Umbilical cord (tissue), 2 donors: ENCODE data around the gene LYZL1. TPM values are rescaled to one million over a fixed set of nuclear protein-coding genes. Genes with fewer than 3 reads are reported as not detected.
"Not testable (repeated sequence)": the region's sequence is repeated elsewhere in the genome, so short reads cannot be mapped to it uniquely, and the experiment has no call there.

ENCODE experiments used
- DNase-seq: peaks from one replicate; pipeline ENCODE4 v3.0.0-alpha.2; 2015; ENCODE audit warnings: low spot score
- total RNA-seq: library from RNA; depleted of rRNA; stranded (reverse); fragments of >200 nt; gene quantifications from one replicate; pipeline ENCODE4 v1.2.3, GENCODE V29; 2014; ENCODE audit warnings: low replicate concordance; ENCODE audit not compliant: insufficient read depth

LYZL1 gene
- total RNA-seq: not detected

- DNase-seq: not testable (repeated sequence)
Measured at GRCh38 chr10:29288906-29289305, at the start of gene LYZL1. TSS of gene LYZL1 (plus strand) at chr10:29289070. CDS start at chr10:29291868, 2,798 bp downstream.

GRCh38 chr10:29239569-29240472, 49.0 kb upstream of the LYZL1 start:
- no peak for DNase-seq

GRCh38 chr10:29240986-29241660, 47.7 kb upstream of the LYZL1 start:
- DNase-seq: no peak

- no peak for DNase-seq
Measured at GRCh38 chr10:29241925-29242324, 46.9 kb upstream of the LYZL1 start.

- peak; percentile 43 for DNase-seq
Measured at GRCh38 chr10:29243066-29243465, 45.8 kb upstream of the LYZL1 start.

- DNase-seq: no peak
Measured at GRCh38 chr10:29243750-29244149, 45.1 kb upstream of the LYZL1 start.

GRCh38 chr10:29244978-29245377, 43.9 kb upstream of the LYZL1 start:
- no peak for DNase-seq

- no peak for DNase-seq
Measured at GRCh38 chr10:29245476-29245875, 43.4 kb upstream of the LYZL1 start.

- no peak for DNase-seq
Measured at GRCh38 chr10:29246449-29246848, 42.4 kb upstream of the LYZL1 start.

- peak; percentile 52 for DNase-seq
Measured at GRCh38 chr10:29248158-29248557, 40.7 kb upstream of the LYZL1 start.

- DNase-seq: no peak
Measured at GRCh38 chr10:29249018-29249417, 39.9 kb upstream of the LYZL1 start.

GRCh38 chr10:29250066-29250465, 38.8 kb upstream of the LYZL1 start:
- no peak for DNase-seq

- peak; percentile 49 for DNase-seq
Measured at GRCh38 chr10:29252811-29253689, 35.8 kb upstream of the LYZL1 start.

- no peak for DNase-seq
Measured at GRCh38 chr10:29253690-29254029, 35.2 kb upstream of the LYZL1 start.

- DNase-seq: peak; percentile 96
Measured at GRCh38 chr10:29254123-29255046, 34.5 kb upstream of the LYZL1 start.

GRCh38 chr10:29255104-29255503, 33.8 kb upstream of the LYZL1 start:
- peak; percentile 45 for DNase-seq

GRCh38 chr10:29256019-29256418, 32.9 kb upstream of the LYZL1 start:
- DNase-seq: no peak

- peak; percentile 94 for DNase-seq
Measured at GRCh38 chr10:29256586-29256985, 32.3 kb upstream of the LYZL1 start.

- DNase-seq: peak; percentile 97
Measured at GRCh38 chr10:29257106-29257783, 31.6 kb upstream of the LYZL1 start.

- no peak for DNase-seq
Measured at GRCh38 chr10:29257784-29258135, 31.1 kb upstream of the LYZL1 start.
